ENCODE measurements around the gene FARP2.
"Not testable (repeated sequence)": the region's sequence is repeated elsewhere in the genome, so short reads cannot be mapped to it uniquely, and the experiment has no call there.

FARP2 gene

GRCh38 chr2:241506793-241507429 is 150.8 kb downstream of the FARP2 start:
- DNase-seq, result no peak

- peak; percentile 26 for DNase-seq
These were observed 151.6 kb downstream of the FARP2 start for GRCh38 chr2:241507430-241508239.

DNA sequence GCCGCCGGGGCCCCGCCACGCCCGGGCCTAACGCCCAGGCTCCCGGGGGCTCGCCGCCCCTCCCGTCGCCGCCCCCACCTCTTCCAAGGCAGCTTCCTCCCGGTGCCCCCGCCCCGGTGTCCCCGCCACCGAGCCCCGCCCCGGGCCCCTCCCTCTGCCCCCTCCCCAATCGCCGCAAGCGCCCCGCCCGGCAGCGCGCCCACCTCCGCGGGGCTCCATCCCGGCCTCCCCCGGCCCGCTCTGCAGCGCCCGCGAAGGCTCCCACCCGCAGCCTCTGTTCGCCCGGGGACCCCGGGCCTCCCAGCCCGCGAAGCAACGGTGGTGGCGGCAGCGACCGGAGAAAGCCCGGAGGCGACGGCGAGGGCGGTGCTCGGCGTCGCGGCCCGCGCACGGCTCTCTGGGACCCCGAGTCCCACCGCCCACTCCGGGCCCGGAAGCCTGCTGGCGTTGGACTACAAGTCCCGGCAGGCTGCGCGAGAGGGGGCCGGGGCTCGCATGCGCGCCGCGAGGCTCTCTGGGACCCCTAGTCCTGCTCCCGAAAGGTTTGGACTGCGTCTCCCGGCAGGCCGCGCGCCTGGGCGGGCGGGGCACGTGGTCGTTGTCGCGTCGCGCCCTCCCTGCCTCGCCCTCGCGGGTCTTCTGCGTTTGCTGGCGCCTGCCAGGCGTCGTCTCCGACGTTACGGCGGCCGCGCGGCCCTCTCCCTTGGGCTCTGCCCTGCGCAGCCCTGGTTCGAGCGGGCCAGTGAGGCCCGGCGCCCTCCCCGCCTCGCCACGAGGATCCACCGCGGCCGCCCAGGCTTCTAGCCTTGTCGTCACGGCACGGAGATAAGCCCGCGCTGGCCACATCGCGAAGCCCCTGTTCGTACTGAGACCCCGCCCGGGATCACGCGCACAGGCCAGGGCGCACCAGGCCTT is 152.4 kb downstream of the FARP2 start, which contains the start of gene STK25:
Gene STK25 (minus strand): TSS at position 345 of the 915 bp plus-strand sequence. CDS start 549 bp downstream, outside the sequence.
- DNase-seq, result peak; percentile 96

- no peak for DNase-seq
These were observed 153.2 kb downstream of the FARP2 start for GRCh38 chr2:241509155-241509784.

- DNase-seq, result no peak
These were observed 155.1 kb downstream of the FARP2 start for GRCh38 chr2:241511091-241511741.

DNA sequence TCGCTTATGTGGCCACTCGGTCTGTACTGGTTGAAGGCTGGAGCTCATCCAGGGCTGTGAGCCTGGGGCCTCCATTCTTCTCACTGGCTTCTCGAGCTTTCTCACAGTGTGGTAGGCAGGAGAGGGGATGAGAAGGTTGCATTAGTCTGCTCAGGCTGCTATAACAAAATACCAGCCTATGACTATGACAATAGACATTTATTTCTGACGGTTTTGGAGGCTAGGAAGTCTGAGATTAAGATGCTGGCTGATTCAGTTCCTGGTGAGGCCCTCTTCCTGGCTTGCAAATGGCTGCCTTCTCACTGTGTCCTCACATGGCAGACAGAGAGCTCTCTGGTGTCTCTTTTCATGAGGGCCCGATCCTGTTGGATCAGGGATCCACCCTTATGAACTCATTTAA is 158.5 kb downstream of the FARP2 start:
- no peak for DNase-seq

- no peak for DNase-seq
These were observed 159.1 kb downstream of the FARP2 start for GRCh38 chr2:241514986-241515737.

DNA sequence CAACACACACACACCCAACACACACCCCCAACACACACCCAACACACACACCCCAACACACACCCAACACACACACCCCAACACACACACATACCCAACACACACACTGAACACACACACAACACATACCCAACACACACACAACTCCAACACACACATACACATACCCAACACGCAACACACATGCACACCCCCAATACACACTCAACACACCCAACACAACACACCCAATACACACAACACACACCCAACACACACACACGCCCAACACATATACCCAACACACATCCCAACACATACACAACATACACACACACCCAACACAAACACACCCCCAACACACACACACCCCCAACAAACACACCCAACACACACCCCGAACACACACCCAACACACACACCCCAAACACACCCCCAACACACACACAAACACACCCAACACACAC is 160.5 kb downstream of the FARP2 start:
- no peak for DNase-seq

DNA sequence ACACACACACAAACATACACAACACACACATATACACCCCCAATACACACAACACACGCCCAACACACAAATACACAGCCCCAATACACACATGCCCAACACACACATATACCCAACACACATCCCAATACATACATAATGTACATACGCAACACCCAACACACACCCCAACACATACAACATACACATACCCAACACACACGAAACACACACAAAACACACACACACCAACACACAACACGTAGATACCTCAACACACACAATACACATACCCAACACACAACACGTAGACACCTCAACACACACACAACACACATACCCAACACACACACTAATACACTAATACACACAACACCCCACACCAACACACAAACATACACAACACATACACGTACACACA is 161.2 kb downstream of the FARP2 start:
- DNase-seq, result no peak

DNA sequence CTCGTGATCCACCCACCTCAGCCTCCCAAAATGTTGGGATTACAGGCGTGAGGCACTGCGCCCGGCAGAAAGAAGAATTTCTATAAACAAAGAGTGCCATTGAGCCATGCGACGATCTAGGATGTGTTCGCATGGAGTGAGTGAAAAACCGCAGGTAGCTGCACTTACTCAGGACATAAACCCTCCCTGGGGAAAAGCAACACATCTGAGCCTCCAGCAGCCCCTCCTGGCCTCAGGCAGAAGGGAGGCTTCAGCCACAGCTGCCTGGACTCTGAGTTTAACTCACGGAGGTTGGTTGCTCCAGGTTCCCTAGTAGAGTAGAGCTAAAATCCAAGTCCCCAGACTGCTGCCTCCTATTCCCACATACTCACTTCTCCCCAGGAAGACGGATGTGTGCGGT is 163.6 kb downstream of the FARP2 start:
- DNase-seq, result no peak

DNA sequence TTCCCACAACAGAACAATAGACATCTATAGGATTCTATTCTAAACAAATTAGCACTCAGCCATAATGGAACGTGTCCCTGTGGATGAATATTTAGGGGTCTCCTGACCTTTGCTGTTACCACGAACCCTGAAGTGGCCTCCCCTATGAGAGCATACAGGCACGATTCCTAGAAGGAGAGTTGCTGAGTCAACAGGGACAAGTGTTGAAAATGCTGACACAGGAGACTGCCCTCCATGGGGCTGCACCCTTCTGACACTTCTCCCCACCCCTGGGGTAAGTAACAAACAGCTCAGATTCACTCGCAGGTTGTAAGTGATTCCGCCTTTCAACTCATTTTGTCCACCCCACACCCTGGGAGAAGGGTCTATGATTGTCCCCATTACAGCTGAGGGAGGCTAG is 166.4 kb downstream of the FARP2 start:
- DNase-seq, result no peak

GRCh38 chr2:241525818-241526780 is 170.0 kb downstream of the FARP2 start:
- DNase-seq, result not testable (repeated sequence)

DNA sequence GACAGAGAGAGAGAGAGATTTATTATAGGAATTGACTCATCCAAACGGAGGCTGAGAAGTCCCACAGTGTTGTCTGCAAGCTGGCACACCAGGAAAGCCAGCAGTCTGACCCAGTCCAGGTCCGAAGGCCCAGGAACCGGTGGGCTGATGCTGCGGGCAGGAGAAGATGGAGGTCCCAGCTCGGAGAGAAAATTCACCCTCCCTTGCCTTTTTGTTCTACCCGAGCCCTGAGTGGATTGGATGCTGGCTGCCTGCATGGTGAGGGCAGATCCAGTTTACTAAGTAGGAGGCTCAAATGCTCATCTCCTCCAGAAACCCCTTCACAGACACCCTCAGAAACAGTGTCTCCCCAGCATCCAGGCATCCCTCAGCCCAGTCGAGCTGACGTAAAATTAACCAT is 174.5 kb downstream of the FARP2 start:
- DNase-seq, result no peak

DNA sequence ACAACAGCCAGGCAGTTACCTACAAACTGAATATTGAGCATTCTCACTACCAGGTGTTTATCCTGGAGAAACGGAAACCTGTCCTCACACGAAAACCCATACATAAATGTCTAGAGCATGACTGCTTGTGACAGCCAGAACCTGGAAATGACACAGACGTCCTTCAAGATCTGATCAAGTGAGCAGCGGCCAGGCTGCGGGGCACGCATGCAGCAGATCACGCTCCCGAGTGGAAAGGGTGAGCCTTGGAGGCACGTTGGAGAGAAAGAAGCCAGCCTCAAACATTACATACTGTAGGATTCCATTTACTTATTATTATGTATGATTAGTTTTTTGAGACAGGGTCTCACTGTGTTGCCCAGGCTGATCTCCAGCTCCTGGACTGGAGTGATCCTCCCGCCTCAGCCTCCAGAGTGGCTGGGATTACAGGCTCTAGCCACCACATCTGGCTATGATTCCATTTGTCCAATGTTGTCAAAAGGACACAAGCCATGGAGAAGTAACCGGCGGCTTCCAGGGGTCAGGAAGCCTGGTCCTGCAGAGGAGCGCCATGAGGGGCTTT is 175.2 kb downstream of the FARP2 start:
- DNase-seq, result no peak

DNA sequence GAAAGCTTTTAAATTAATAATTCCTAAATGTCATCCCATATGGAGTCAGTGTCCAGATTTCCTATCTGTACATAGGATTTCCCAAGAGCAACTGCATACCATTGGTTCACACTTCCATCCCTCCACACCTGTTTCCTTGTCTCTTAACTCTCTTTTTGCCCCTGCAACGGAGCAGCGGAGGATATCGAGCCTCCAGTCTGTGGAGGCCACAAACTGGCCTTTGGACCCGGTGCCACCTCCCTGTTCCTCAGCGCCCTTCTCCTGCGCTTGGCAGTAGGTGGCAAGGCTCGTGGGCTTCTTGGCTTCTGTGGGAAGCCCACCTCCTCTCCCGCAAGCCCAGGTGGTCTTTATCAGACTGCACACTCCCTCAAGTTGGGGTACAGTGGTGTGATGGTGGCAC is 176.1 kb downstream of the FARP2 start:
- no peak for DNase-seq

DNA sequence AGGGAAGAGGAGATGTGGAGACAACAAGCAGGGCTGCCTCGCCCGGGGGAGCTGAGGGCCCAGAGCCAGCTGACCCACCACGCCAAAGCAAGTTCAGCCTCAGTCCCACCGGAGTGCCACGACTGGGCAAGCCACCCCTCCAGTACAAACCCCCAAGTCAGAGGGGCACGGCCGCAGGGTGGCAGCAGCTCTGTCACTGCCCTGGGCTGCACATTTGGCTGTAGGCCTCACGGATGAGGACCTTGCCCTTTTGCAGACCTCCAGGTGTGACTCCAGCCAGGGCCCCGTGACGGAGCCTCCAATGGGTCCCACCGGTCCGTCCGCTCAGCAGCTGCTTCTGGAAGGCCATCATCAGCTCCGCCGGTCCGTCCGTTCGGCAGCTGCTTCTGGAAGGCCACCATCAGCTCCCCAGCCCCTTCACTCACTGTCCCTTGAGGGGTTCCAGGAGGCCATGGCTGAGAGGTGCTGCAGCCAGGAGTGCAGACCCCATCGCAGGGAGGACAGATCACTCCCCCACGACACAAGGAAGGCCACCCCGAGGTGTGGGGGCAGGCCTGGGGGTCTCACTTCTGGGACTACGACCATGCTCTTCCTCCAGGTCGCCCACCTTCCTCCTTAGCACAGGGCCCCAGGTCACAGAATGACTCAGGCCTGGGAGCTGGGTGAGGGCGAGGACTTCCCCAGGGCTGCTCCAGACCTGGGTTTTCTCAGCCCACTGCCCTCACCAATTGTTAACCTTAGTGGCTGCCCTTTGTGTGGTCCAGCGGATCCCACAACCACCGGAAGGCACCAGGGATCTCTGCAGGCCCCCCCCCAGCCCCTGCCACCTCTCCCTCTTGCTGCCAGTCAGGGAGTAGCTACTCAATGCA is 176.9 kb downstream of the FARP2 start:
- no peak for DNase-seq

- DNase-seq, result no peak
These were observed 178.2 kb downstream of the FARP2 start for GRCh38 chr2:241534293-241534692.

GRCh38 chr2:241534701-241535375 is 178.8 kb downstream of the FARP2 start:
- no peak for DNase-seq

Data from stimulated activated naive CD4-positive, alpha-beta T cell treated with Interleukin-2 at 50 U/mL for 16 hours (primary cell).